GM19463 (cell line): ENCODE data around the gene EGFL7.

Experiments
- ATAC-seq: cut with Tn5 transposase; IDR thresholded peaks from one replicate; pipeline ENCODE4 v1.9.1; 2021; ENCODE audit warnings: mild to moderate bottlenecking, moderate library complexity; ENCODE audit not compliant: unreplicated experiment

Gene EGFL7

DNA sequence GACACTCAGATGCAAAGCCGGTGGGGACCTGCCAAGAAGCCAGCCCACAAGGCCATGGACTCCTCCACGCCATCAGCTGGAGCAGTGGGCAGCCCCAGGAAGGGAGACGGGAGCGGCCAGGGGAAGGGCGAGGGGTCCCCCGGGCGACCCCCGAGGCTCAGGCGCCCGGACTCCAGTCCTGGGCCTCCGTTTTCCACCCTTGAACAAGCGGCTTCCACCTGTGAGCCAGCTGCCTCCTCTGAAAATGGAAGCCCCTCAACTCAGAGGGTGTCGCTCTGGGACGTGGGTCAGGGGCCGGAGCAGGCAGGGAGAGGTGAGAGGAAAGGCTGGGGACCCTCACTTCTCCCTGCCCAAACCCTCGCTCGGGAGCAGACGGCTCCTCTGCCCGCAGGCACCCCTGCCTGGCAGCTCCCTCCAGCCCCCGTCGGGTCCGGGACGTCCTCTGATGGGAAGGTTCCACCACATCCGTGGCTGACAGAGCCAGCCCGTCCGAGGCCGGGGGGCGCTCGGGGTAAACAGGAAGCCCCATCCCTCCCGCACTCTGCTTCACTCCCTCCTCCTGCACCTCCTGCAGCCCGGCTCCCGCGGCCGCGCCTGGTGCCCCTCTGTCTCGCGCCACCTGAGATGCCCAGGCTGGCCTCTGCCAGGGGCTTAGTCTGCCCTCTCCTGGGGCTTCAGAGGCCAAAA is 3.7 kb upstream of the EGFL7 start:
- no peak for ATAC-seq

DNA sequence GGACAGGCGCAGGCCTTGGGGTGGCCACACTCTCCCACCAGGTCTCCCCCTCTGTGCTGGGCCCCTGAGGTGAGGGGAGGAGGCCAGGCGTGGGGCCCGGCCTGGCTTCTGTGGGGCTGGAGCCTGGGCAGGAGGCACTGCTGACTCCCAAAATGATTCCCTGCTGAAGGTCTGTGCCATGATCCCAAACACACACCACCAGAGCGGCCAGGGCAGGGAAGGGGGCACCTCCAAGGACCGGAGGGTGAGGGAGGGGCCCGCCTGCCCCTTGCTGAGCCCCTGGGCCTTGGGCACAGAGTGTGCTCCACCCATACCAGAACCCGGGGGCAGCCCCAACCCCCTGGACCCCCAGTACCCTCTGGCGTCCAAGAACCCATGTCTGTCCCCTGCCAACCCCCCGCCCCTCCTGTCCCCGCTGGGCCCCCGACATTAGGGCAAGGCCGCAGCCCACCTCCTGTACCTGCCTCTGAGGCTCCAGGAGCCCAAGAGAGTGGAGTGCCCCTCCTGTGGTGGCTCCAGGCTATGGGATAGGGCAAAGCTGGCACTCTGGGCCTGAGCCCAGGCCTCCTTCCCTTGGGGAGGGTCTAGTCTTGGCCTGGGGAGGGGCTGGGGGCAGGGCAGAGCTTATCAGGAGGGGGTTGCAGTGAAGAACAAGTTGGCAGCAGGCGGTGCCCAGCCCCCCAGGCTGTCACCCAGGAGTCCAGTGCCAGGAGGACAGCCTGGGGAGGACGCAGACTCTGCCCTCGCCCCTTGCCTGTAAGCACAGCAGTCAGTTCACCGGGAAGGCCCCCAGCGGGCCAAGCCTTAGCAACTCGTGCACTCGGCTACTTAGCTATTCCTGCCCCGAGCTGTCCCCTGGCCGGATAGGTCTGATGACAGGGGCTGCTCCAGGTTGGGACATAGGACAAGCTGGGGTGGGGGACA is 2.6 kb upstream of the EGFL7 start:
- no peak for ATAC-seq

DNA sequence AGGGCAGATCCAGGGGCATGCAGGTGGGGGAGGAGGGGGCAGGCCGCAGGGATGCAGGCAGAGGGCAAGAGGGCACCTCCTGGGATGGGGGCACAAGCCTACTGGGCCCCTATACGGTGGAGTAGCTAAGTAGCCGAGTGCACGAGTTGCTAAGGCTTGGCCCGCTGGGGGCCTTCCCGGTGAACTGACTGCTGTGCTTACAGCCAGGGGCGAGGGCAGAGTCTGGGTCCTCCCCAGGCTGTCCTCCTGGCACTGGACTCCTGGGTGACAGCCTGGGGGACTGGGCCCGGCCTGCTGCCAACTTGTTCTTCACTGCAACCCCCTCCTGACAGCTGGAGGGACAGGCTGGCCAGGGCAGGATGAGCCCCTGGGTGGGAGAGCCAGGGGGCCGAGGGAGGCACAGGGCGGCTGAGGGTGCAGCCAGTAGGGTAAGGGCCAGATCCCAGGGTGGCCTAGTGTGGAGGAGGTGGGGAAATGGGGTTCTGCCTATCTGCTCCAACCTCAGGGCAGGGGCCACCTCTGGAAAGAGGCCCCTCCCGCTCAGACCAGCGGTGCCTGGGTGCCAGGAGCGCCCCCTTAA is 1.7 kb upstream of the EGFL7 start:
- no peak for ATAC-seq

DNA sequence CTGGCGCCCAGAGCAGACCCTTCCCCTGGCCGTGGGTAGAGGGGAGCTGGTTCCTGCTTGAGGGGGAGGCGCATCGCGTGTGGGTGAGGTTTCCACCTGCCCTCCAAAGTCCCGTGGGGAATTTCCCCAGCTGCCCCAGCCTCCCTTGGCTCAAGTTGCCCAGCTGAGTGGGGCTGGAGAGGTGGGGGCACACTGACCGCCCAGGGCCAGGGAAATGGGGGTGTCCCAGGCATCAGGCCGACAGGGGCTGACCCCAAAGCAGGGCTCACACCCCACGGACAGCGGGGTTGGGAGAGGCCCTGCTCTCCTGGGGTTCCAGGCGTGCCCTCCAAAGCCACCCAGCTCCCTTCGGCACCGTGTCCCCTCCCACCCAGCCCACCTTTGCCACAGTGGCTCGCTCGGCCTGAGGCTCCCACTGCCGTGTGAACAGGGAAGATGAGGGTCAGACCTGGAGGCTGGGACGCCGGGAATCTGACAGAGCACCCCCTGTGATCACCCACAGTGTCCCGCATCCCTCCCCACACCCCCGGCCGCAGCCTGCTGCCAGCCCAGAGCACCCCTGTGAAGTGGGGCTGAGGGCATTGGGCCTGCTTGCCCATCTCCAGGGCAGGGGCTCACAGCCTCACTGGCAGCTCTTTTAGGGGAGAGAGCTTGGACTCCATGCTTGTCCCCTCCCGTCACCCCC is 933 bp upstream of the EGFL7 start:
- no peak for ATAC-seq

DNA sequence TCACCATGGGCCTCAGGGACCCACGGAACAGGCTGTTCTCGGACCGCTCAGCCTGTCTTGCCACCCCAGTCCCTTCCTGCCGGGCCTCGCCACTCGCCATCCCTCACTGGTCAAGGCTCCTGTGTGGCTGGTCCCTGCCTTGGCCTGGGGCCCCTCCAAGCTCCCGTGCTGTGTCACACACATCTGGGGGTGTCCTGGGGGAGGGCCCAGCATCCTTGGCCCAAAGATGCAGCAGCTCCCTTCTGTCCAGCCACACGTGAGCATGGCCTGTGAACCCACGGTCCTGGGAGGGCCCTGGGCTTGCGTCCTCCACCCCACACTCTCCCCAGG is 425 bp upstream of the EGFL7 start:
- no peak for ATAC-seq

DNA sequence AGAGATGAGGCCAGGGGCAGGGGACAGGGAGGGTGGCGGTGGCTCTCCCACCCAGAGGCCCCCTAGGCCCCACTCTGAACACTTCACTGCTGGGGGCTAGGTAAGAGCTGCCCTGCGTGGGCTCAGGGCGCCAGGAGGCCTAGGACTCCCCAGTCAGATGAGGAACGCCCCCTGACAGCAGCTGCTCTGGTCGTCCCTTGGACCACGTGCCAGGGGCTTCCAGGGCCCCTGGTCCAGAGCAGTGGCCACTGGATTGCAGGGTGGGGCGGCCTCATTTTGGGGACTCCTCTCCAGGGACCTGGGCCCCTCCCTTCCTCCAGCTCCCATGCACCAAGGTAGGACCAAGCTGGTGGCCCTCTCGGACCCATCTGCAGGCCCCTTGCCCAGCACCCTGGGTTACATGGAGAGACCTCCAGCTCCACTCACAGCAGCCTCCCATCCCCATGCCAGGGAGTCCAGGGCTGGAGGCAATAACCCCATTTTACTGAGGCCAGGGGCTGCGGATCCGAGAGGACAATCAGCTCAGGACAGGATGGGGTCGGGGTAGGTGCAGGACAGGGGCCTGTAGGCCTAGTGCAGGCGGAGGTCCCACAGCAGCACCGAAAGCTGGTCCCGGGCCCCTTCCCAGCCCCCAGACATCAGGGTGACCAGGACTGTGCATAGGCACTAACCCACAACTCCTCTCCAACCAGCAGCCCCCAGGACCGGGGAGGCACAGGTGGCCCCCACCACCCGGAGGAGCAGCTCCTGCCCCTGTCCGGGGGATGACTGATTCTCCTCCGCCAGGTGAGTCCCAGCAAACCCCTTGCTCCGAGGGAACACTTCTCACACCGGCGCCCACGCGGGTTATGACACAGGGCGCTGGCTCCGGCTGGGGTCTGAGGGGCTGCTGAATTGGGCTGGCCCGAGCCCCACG is 1.5 kb downstream of the EGFL7 start:
- ATAC-seq, result no peak

DNA sequence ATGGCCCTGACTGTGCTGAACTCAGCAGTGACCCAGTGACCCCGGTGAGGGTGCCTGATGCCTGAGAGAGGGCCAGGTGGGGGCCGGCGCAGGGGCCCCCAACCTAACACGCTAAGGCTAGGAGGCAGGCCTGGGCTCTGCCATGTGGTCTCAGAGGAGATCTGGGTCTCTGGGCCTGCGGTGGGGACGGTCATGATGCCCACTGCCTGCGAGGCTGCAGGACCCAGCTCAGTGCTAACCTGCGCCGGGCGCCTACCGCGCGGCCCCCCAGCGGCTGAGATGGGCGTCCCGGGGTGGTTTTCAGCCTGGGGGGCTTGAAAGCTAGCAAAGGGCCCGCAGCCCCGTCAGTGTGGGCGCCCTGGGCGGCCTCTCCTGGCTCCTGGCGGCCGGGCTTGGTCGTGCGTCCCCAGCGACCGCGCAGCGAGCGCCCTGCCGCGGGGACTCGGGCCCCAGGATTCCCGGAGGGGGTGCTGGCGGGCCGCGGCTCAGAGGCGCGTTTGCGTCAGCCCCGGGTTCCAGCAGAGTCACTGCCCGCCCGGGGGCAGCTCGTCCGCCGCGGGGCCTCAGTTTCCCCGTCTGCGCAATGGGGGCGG is 2.5 kb downstream of the EGFL7 start:
- no peak for ATAC-seq

DNA sequence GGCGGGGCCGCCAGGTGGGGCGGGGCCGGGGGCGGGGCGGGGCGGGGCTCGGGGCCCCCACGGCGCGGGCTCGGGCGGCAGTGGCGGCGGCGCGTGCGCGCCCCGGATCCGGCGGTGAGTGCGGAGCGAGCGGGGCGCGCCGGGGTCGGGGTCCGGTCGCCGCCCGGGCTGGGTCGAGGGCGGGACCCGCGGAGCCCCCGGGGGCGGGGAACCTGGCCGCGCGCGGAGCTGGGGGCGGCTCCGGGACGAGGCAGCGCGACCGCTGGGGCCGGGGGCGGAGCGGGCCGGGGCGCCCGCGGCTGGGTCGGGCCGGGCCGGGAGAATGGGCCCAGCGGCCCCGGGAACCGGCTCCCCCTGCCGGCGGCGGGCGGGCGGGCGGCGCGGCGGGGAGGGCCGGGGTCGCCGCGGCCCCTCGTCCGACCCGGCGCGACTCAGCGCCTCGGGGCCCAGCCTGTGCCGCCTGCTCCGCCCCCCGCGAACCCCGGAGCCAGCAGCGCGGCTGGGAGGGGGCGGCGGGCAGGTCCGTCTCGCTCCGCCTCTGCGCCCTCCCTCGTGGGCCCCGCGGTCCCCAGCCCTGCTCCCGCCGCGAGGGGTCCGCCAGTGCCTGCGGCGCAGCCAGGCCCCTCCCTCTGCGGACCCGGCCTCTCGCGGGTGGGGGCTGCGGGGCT is 3.1 kb downstream of the EGFL7 start:
- ATAC-seq, result no peak

DNA sequence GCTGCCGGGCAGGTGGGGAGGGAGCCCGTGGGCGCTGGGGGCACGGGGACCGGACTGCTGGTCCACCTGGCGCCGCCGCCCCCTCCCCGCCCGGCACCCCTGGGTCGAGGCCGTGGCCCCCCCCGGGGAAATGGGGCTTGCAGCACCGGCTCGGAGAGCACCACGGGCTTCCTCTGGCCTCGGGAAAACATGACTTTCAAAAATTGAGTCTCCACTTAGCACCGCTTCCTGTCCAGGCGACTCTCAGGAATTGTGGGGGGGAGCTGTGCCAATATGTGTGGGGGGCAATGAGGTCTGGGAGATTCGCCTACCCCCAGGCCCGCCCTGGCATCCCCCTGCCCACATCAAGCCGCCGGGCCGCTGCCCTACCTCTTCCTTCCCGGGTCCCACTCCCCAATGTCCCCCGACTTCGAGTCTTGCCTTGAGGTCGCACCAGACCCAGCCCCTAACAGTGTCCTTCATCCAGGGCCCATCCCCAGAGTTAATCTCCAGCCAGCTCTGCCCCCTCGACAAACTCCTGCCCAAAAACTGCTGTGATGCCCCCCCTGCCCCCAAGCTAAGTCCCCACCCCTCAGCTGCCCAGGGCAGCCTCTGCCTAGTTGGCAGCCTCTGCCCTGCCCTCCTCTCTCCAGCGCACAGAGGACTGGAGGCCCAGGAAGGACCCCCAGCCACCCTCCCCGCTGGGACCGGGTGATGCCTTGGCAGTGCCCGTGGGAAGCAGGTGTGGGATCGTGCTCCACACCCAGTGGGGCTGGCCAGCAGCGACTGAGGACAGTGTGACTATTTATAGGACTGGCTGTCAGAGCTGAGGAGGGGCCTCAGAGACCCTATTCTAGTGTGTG is 3.9 kb downstream of the EGFL7 start:
- no peak for ATAC-seq

DNA sequence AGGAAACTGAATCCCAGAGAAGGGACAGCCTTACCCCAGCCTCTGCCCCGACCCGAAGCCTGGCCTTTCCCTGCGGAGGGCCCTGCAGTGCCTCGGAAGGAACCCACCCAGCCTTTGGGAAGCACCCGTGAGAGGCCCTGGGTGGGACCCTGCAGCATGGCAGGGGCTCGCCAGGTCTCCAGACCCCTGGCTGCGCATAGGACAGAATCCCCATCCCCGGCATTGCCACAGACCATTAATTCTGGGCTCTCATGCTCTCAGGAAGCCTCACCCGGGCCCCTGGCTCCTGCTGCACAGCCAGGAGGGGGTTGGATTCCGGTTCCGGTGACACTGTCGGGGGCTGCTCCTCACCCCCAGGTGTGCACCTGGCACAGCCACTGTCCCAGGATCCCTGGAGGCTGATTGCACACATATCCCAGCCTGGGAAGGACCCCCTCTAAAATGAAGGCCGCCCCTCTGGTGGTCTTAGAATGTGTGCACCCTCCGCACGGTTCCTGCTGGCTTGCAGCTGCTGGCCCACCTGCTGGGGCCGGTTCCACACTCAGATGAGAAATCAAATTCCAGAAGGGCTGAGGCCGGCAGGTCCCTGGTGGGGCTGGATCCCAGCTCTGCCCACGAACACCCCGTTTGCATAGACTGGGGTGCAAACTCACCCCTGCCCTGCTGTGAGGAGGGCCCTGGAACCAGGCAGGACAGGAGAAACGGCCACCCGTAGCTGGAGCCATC is 4.7 kb downstream of the EGFL7 start:
- no peak for ATAC-seq

DNA sequence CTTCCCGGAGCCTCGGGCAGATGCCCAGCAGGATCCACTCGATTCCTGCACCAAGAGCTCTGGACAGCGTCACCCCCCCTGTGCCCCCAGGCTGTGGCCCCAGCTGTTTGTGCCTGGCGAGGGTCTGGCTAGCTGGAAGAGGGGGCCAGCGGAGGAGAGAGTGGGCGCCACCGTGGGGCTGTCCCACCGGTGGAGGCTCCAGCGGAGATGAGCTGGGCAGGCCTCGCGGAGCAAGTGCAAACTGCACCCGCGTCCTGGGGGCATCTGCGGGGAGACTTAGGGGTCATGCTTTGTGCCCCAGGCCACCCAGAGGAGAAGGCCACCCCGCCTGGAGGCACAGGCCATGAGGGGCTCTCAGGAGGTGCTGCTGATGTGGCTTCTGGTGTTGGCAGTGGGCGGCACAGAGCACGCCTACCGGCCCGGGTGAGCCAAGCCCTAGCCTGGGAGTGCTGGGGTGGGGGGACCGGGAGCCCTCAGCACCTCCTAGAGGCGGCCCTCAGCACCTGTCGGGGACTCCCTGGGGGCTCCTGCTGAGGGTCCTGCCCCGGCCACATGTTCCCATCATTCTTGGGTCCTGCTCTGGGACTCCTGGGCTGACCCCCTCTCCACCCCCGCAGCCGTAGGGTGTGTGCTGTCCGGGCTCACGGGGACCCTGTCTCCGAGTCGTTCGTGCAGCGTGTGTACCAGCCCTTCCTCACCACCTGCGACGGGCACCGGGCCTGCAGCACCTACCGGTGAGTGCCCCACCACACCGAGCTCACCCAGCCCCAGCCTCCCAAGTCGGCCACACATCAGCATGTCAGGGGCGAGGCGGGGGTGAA is 5.4 kb downstream of the EGFL7 start:
- ATAC-seq, result no peak

DNA sequence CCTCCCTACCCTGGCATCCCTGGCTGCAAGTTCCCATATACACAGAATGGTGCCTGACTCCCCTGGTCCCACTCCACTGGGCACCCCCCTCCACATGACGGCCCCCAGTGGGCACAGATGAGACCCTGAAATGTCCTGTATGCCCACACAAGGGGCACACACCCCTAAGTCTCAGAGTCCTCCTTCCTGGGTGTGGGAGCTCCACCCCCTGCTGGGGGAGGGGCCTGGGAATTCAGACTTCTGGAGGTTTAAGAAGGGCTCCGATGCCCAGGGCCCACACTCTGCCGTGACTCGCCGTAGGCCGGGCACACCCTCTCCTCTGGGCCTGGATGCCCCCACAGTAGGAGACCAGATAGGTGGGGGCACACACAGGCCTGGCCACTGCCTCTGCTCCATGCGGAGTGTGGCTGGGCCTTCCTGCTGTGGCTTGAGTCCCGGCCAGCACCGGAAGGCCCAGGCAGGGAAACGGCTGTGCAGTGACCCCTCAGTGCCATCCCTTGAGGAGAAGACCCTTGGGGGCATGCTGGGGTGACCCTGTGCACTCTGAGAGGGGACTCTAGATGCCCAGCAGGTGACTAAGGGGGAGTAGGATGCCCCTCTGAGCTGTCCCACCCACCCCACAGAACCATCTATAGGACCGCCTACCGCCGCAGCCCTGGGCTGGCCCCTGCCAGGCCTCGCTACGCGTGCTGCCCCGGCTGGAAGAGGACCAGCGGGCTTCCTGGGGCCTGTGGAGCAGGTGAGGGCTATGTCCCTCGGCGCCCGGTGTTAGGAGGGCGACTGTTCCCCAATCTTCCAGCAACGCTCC is 6.5 kb downstream of the EGFL7 start:
- ATAC-seq, result no peak

DNA sequence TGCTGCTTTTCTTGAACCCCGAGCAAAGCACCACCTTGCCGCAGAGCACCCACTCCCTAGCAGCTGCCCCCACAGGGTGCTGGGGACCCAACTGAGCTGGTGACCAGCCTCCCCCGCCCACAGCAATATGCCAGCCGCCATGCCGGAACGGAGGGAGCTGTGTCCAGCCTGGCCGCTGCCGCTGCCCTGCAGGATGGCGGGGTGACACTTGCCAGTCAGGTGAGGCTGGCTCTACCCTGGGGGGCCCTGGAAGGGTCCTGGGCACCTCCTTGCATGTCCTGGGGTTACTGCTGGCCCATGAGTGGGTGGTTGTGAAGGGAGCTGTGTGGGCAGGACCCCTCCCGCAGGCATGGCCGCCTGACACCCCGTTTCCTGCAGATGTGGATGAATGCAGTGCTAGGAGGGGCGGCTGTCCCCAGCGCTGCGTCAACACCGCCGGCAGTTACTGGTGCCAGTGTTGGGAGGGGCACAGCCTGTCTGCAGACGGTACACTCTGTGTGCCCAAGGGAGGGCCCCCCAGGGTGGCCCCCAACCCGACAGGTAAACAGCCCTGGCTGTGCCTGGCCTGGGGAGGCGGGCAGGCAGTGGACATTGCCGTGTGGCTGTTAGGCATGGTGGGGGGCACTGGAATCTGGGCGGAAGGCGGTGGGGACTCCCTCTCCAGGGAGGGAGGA is 7.2 kb downstream of the EGFL7 start:
- no peak for ATAC-seq

DNA sequence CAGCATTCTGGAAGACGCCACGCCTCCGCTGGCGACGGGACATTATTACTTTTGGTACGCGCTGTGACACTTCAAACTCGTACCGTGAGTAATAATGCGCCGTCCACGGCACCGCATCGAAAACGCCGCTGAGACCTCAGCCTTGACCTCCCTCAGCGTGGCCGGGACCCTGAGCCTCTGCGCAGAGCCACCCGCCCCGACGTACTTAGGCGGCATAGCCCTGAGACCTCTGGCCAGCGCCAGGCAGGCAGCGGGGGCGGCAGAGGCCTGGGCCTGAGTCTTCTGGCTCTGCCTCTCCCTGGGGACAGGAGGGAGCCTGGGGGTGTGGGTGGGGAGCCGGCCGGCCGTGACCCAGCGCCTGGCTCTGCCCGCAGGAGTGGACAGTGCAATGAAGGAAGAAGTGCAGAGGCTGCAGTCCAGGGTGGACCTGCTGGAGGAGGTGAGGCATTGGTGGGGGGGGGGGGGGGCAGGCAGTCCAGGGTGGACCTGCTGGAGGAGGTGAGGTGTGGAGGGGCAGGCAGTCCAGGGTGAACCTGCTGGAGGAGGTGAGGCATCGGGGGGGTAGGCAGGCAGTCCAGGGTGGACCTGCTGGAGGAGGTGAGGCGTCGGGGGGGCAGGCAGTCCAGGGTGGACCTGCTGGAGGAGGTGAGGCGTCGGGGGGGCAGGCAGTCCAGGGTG is 8.0 kb downstream of the EGFL7 start:
- ATAC-seq, result no peak

DNA sequence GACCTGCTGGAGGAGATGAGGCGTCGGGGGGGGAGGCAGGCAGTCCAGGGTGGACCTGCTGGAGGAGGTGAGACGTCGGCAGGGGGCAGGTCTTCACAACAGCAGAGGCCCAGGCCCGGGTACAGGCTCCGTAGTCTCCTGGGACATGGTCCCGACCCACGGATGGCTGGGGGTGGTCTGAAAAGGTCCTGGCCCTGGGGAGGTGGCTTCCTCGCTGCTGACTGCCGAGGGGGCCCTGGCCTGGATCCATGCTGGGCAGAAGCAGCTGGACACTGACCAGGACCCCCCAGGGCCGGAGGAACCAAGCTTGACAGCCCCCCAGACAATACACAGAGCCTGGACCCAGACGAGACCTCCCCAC is 8.5 kb downstream of the EGFL7 start:
- no peak for ATAC-seq
